Mesodermal cell (in vitro differentiated cells): ENCODE results near the gene PPP6R3.
A peak's percentile ranks its signal among the peaks of the same experiment; 100 is the strongest.

ENCODE experiments used
- H3K27ac ChIP-seq: 2 replicates; pipeline ENCODE4 v1.7.0; 2013; ENCODE audit warnings: mild to moderate bottlenecking, low read depth, low read length, moderate library complexity; ENCODE audit not compliant: severe bottlenecking
- H3K36me3 ChIP-seq: 2 replicates; pipeline ENCODE4 v1.7.1; 2013; ENCODE audit warnings: mild to moderate bottlenecking, low read length, moderate library complexity; ENCODE audit not compliant: control insufficient read depth, insufficient read depth
- H3K4me1 ChIP-seq: one replicate; pipeline ENCODE4 v1.7.1; 2013; ENCODE audit warnings: mild to moderate bottlenecking, low read length; ENCODE audit not compliant: insufficient read depth, control insufficient read depth, poor library complexity, severe bottlenecking
- H3K4me3 ChIP-seq: 2 replicates; pipeline ENCODE4 v1.7.0; 2013; ENCODE audit warnings: low read length, control low read depth, mild to moderate bottlenecking; ENCODE audit not compliant: insufficient read depth, poor library complexity, severe bottlenecking; ENCODE audit errors: extremely low read depth
- H3K9me3 ChIP-seq: 2 replicates; pipeline ENCODE4 v1.7.1; 2013; ENCODE audit warnings: mild to moderate bottlenecking, low read length, moderate library complexity; ENCODE audit not compliant: control insufficient read depth
- WGBS, 2 experiments: methylation state at CpG; one replicate each; pipeline ENCODE4 v1.1.5; 2013; ENCODE audit warnings: missing lambda C conversion rate in 2 of 2; ENCODE audit not compliant: insufficient coverage in 2 of 2; 5-methylcytosine and 5-hydroxymethylcytosine counted together

Gene PPP6R3

GRCh38 chr11:68498321-68498720 lies 37.8 kb downstream of the PPP6R3 start:
- H3K9me3 ChIP-seq, result no peaks in the 10 kb centered on the region
- no peak overlapping the region for H3K4me3 ChIP-seq
- H3K27ac ChIP-seq, result no peak overlapping the region
- H3K36me3 ChIP-seq, result no peaks in the 10 kb centered on the region
- WGBS, 2 experiments, result 100% methylated on average over 1 of the region's 2 CpGs; no CpG with 5 or more reads in 1 of the 2 experiments
- H3K4me1 ChIP-seq, result peaks cover 6% of the 10 kb centered on the region

DNA sequence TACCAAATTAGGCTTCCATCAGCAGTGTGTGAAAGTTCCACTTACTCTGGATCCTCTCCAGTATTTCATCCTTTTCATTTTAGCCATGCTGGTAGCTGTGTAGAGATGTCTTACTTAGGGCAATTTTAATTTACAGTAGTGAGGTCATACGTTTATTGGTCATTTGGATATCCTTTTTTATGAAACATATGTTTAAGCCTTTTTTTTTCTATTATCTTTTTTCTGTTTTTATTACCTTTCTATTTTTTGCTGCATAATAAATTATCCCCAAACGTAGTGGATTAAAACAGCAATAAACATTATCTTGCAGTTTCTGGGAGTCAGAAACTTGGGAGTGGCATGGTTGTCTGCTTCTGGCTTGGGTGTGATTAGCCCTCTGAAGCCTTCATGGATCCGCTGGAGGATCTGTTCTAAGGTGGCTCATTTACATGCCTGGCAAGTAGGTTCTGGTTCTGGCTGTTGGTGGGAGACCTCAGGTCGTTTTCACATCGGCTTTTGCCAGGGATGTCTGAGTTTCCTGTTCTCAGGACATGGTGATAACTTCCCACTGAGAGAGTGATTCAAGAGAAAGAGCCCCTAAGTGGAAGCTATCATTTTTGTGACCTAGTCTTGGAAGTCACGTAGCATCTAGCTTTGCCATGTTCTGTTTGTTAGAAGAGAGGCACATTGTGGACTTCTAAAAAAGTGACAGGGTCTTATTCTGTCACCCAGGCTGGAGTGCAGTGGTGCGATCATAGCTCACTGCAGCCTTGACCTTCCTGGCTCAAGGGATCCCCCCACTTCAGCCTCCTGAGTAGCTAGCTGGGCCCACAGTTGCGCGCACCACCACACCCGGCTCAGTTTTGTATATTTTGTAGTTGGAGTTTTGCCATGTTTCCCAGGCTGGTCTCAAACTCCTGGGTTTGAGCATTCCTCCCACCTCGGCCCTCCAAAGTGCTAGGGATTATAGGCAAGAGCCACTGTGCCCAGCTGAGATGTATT lies 38.6 kb downstream of the PPP6R3 start:
- Histone ChIP-seq H3K9me3 (no peaks in the 10 kb centered on the region), H3K27ac (no peak overlapping the region), H3K36me3 (no peaks in the 10 kb centered on the region), H3K4me1 (peaks cover 6% of the 10 kb centered on the region), H3K4me3 (no peak overlapping the region)
- 63 to 69% methylated on average over 4 to 6 of the region's 11 CpGs for WGBS, 2 experiments

- Histone ChIP-seq H3K9me3 (no peaks in the 10 kb centered on the region), H3K27ac (no peak overlapping the region), H3K36me3 (no peaks in the 10 kb centered on the region), H3K4me3 (no peak overlapping the region), H3K4me1 (peaks cover 10% of the 10 kb centered on the region)
- 100% methylated on average over 2 of the region's 2 CpGs for WGBS, 2 experiments
Measured at GRCh38 chr11:68500206-68500605, 39.7 kb downstream of the PPP6R3 start.

- no peak overlapping the region for H3K27ac ChIP-seq
- WGBS, 2 experiments, result 95 to 98% methylated on average over 4 of the region's 6 CpGs
- H3K4me3 ChIP-seq, result no peak overlapping the region
- no peaks in the 10 kb centered on the region for H3K9me3 ChIP-seq
- peaks cover 10% of the 10 kb centered on the region for H3K4me1 ChIP-seq
- no peaks in the 10 kb centered on the region for H3K36me3 ChIP-seq
Measured at GRCh38 chr11:68501813-68502212, 41.3 kb downstream of the PPP6R3 start.

GRCh38 chr11:68503251-68503687 lies 42.7 kb downstream of the PPP6R3 start:
- peaks cover 10% of the 10 kb centered on the region for H3K4me1 ChIP-seq
- no peaks in the 10 kb centered on the region for H3K36me3 ChIP-seq
- no peaks in the 10 kb centered on the region for H3K9me3 ChIP-seq
- peak overlapping the region; percentile 57 for H3K27ac ChIP-seq
- H3K4me3 ChIP-seq, result no peak overlapping the region
- WGBS, 2 experiments, result 88 to 96% methylated on average over 8 to 9 of the region's 9 CpGs

- H3K4me3 ChIP-seq, result no peak overlapping the region
- peak overlapping the region; percentile 57 for H3K27ac ChIP-seq
- no peaks in the 10 kb centered on the region for H3K9me3 ChIP-seq
- H3K36me3 ChIP-seq, result no peaks in the 10 kb centered on the region
- 93 to 94% methylated on average over 3 of the region's 3 CpGs for WGBS, 2 experiments
- H3K4me1 ChIP-seq, result peaks cover 10% of the 10 kb centered on the region
Measured at GRCh38 chr11:68503792-68504191, 43.2 kb downstream of the PPP6R3 start.

DNA sequence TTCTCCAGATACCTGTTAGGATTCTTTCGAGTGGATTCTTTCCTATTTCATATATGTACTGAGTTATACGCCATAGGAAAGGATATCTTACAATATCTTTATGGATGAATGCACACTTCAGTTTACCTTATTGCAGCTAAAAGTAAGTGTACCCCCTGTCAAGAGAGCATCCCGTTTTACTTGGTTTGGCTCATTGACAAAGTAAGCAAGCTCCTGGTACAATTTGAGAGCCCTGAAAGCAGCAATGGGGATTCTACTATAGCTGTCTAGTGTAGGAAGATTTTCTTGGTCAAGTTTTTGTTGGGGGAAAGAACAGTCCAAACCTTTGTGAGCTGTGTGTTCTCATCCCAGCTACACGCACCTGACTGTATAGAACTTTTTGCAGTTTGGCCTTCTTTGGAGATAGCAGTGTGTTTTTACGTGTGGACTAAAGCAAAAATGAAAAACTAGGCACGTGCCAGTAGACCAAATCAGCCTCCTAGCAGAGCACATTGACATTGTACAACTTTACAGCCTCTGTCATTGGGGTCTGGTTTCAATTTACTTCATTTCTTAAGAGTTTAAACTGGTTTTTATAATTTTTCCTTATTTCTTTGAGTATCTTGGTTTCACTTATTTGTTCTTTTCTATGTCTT lies 44.0 kb downstream of the PPP6R3 start:
- peak overlapping the region; percentile 62 for H3K27ac ChIP-seq
- no peak overlapping the region for H3K4me3 ChIP-seq
- 95 to 100% methylated on average over 3 of the region's 6 CpGs for WGBS, 2 experiments
- H3K4me1 ChIP-seq, result peaks cover 4% of the 10 kb centered on the region
- H3K9me3 ChIP-seq, result no peaks in the 10 kb centered on the region
- no peaks in the 10 kb centered on the region for H3K36me3 ChIP-seq

- H3K27ac ChIP-seq, result no peak overlapping the region
- H3K9me3 ChIP-seq, result no peaks in the 10 kb centered on the region
Measured at GRCh38 chr11:68505596-68505995, 45.0 kb downstream of the PPP6R3 start.

GRCh38 chr11:68506908-68507307 lies 46.4 kb downstream of the PPP6R3 start:
- Histone ChIP-seq H3K27ac (no peak overlapping the region), H3K4me1 (peaks cover 4% of the 10 kb centered on the region), H3K9me3 (no peaks in the 10 kb centered on the region), H3K4me3 (no peak overlapping the region), H3K36me3 (peaks cover 4% of the 10 kb centered on the region)
- 93 to 100% methylated on average over 2 to 3 of the region's 3 CpGs for WGBS, 2 experiments

More at GRCh38 chr11:68505596-68505995, 45.0 kb downstream of the PPP6R3 start:
- 80 to 86% methylated on average over 1 of the region's 2 CpGs for WGBS, 2 experiments
- Histone ChIP-seq H3K4me3 (no peak overlapping the region), H3K4me1 (peaks cover 4% of the 10 kb centered on the region), H3K36me3 (no peaks in the 10 kb centered on the region)

- Histone ChIP-seq H3K36me3 (peaks cover 19% of the 10 kb centered on the region), H3K27ac (peak overlapping the region; percentile 44), H3K9me3 (no peaks in the 10 kb centered on the region), H3K4me1 (peaks cover 4% of the 10 kb centered on the region), H3K4me3 (no peak overlapping the region)
- 100% methylated on average over 1 of the region's 2 CpGs for WGBS, 2 experiments
Measured at GRCh38 chr11:68508425-68508824, 47.9 kb downstream of the PPP6R3 start.
